OCI-LY3 (cell line): ENCODE results near the gene TOP1.

Experiments
- CTCF ChIP-seq: fragments of 200-600, 300-600 bp; sonication (generic); IDR thresholded peaks from 2 replicates; pipeline ENCODE4 v1.5.1; 2014; ENCODE audit warnings: antibody characterized with exemption, low read length, low read depth
- EZH2phosphoT487 ChIP-seq: fragments of 200-600 bp; shearing (Covaris generic); IDR thresholded peaks from 2 replicates; pipeline ENCODE4 v1.6.1; 2018; ENCODE audit warnings: antibody characterized with exemption, mixed run types, low read depth

- no peak for TF ChIP-seq EZH2phosphoT487
- TF ChIP-seq CTCF, result no peak
These were observed 9.7 kb downstream of the TOP1 start for GRCh38 chr20:41038149-41038877.
